GM19372 (cell line): Measurements from ENCODE around the gene AMOTL1.

Source experiments
- ATAC-seq: cut with Tn5 transposase; IDR thresholded peaks from one replicate; pipeline ENCODE4 v1.9.1; 2021; ENCODE audit warnings: mild to moderate bottlenecking, low read depth, moderate library complexity; ENCODE audit not compliant: unreplicated experiment

Gene AMOTL1

DNA sequence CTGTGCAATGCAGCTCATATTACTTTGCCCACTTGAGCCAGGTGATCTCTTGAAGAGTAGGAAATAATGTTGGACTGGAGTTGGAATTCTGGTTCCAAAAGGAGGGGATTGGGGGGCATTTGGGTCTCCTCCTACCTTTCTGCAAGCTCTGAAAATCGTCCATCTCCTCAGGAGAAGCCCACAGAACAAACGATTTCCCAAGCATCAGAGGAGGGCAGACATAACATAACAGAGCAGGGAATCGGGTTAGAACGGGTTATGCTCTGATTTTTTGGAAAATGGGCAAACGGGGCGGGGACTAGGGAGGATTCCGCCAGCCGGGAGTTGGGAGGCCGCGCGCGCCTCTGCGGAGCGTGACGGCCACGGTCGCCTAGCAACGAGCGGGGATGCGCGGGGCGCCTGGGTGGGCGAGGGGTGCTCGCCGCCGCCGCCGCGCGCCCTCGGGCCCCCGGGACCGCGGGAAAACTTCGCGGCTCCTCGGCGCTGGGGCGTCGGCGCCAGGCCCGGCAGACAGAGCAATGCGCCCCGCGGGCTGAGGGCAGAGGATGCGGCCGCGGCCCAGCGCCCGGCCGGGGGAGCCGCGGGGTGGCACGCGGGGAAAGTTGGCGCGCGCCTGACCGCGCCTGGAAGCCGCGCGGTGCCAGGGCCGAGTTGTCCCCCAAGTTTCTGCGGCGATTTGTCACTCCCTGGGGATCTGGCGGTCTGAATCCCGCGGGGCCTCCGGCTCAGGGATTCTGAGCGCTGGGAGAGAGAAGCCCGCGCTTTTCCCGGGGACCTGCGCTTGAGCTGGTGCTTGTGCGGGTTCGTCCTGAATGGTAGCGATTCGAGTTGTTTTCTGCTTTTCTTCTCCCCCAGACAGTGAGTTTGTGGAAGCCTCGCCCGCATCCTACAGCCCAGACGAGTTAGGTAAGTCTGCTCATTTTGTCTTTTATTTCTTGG is 27.8 kb upstream of the AMOTL1 start:
- no peak for ATAC-seq

DNA sequence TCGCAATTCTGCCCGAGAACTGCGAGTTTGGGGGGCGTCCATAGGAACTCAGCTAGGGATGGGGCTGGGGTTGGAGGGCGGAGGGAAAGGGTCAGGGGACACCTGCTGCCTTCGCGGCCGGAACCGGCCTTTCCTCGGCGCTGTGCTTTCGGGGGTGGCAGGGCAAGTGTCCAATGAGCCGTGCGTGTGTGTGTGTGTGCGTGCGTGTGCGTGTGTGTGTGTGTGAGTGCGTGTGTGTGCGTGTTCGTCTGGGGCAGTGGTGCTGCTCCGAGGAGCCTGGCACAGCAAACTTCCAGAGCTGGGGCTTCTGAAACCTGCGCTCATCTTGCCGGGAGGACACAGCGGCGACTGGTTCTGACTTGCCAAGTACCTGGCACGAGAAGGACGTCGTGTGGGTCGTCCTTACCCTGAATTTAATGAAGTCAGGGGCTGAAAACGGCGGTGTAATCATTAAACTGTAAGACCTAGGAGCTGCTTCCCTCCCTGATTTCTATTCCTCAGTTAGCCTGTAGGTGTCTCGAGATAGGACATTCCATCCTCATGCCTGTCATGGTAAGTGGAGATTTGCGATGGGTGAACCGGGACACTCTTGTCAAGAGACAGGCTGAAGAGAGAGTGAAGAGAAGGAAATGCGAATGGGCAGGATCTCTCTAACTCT is 27.0 kb upstream of the AMOTL1 start:
- ATAC-seq = peak; percentile 68

DNA sequence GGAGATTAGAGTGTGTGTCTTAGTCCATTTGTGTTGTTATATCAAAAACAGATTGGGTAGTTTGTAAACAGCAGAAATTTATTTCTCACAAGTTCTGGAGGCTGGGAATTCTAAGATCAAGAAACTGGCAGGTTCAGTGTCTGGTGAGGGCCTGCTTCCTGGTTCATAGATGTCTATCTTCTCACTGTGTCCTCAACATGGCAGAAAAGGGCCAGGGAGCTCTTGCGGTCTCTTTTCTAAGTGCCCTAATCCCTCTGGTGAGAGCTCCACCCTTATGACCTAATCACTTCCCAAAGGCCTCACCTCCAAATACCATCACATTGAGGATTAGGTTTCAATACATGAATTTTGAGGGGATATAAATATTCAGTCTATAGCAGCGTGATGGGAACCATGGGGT is 25.5 kb upstream of the AMOTL1 start:
- no peak for ATAC-seq

DNA sequence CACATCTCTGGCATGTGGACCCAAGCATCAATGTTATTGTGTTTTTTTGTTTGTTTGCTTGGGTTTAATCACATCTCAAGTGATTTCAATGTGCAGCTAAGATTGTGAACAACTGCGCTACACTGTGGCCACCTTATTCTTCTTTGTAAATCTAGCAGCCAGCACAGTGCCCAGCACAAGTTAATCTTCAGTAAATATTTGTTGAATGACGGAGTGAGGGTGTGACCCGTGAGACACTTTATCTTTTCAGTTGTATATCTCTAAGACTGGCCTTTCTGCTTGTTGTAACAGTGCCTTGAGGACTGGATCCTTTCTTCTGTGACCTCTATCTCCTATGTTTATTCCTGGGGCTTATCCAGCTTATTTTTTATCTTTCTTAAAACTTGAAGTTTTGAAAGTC is 21.4 kb upstream of the AMOTL1 start:
- no peak for ATAC-seq

DNA sequence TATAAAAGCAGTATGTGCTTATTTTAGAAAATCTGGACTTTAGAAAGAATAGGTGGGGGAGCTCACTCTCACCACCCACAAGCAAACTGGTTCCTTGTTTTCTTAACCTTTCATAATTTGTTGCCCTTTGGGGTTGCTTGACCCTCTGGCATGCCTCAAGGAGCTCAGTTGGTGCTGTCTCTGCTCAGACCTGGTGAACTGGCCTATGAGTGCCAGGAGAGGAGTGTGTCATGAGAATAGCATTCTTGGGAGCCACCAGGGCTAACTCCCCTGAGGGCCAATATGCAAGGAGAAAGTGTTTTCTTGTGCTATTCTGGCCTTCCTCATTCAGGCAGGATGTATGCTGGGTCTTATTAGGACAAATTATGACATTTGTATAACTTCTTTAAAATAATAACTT is 21.0 kb upstream of the AMOTL1 start:
- no peak for ATAC-seq

DNA sequence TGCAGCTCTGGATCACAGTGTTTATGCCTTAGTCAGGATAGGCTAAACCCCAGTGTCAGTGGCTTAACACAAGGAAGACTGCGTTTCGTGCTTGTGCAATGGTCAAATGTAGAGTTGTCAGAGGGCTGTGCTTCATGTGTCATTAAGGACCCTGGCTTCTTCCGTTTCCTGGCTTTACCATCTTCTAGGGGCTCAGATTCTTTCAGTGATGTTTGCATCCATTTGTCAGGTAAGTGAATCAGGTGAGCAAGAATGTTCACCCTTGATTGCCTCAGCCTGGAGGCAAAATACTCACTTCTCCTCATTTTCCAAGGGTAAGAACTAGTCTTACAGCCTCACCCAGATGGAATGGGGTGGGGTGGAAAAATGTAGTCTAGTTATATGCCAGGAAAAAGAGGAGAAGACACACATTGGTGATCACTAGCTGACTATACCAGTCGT is 20.5 kb upstream of the AMOTL1 start:
- ATAC-seq = no peak

DNA sequence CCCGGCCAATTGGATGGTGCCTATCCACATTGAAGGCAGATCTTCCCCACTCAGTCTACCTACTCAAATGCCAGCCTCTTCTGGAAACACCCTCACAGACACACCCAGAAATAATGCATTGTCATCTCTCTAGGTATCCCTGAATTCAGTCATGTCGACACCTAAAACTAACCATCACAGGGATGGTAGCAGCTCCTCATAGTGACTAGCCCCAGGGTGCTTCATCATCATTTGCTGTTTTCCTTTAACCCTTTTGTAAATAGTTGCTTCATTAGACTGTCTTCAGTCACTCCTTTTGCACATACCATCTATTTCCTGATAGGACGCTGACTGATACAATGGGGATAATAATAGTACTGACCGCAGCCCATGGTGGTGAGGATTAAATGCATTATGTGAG is 18.8 kb upstream of the AMOTL1 start:
- ATAC-seq = no peak

DNA sequence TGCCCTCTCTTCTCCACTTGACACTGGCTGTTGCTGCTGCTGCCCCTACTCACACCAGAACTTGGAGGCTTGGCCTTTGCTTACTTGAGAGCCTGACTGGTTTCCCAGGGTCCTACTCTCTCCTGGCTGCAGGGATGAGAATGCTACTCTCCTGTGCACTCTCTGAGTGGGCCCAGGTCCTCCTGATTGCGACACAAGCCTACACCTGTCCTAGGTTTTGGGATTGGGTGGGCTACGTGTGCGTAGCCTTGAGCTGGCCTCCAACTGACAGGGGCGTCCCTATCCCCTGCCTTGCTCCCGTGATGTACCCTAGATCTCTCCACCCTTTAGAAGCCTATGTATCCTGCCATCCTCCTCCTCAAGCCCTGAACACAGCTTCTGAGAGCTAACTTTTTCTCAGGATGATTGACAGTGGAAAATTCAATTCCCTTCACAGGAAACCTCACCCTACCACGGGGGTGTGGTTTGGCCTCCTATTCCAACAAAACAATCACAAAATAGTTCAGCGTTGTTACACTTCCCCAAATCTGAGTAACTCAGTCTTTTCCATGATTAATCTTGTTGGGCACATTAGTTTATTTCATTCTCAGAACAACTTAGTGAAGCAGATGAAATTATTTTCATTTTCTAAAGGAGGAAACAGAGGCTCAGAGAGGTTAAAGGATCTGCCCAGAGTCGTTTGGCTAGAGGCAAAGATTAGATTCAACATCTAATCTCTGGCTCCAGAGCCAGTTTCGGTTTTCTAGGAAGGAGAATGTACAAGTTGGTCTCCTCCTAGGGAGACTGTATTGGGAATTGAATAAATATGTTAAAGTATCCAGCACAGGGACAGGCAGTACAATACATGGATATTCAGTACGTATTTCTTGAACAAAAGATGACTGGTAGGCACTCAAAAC is 17.6 kb upstream of the AMOTL1 start:
- ATAC-seq = no peak

DNA sequence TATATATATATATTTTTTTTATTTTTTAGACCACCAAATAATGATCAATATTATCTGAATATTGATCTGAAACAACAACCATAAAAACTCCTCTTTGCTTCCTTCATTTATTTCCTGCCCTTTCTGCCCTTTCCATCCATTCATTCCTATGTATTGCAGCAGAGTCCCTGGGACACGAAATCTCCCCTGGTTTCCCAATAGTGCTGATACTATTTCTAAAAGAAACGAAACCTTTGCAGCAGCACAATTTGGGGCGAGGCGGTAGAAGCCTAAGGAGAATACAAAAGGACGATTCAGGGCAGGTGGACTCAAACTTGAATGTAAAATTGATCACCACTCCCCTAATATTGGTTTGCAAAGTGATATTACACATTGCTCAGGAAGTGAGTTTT is 16.9 kb upstream of the AMOTL1 start:
- no peak for ATAC-seq

DNA sequence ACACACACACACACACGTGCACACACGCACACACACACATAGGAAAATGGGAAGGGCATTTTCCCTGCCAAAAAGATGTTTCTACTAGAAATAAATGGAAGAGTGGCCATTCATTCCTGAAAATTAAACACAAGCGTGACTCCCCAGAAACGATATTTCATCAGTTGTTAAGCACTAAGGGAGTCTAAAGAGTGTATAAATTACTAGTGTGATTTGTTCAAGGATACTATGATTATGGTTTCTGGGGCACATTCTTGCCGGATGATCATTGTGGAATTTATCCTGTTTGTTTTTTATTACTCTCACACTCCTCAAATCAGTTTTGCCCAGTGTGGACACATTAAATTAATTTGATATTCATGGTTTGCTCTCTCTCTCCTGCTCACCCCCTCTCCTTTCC is 16.4 kb upstream of the AMOTL1 start:
- ATAC-seq = no peak

DNA sequence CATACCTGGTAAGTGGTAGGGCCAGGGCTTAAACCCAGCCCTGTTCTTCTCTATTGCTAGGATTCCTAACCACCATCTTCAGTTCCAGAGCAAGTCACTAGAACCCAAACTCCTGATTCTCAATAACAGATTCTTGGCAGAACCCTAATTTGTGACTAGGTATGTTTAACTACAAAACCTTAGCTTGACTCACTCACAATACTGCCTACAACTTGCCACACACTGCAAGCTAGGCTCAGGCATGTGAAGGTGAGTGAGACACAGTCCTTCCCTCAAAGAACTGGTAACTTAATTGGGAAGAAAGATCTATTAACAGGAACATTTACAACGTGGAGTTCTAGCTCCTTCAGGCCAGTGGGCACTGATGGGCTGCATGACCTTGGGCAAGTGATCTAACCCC is 14.5 kb upstream of the AMOTL1 start:
- ATAC-seq = no peak

DNA sequence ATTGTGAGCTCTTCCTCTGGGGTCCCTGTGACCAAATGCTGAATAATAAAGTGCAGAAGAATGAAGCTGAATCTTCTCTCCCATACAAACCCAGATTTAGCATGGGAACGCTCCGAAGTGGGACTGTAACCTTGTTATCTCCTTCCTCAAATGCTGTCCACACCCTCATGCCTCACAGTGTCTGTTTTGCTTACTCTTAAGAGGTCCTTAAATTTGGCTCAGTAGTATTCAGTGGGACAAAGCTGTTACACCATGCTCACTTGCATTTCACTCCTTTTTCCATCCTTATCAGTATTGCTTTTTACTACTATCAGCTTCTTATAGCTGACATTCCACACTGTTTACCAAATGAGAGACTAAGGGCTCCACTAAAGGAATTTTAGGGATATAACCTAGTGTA is 13.8 kb upstream of the AMOTL1 start:
- no peak for ATAC-seq

DNA sequence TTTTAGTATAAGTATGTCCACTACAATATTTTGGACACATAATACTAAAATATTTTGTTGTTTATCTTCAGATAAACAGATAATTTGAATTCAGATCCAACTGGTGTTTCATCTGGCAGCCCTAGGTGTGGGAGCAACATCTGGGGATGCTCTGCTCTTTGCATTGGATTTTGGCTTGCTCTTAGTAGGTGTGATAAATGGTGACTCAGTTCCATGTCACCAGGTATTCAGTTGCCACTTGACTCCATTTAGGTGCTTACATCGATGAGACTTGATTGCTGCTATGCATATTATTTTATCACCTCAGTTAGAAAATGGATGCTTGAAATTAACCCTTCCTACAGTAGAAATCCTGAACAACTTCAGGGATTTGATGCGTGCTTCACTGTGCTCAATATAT is 13.3 kb upstream of the AMOTL1 start:
- no peak for ATAC-seq

DNA sequence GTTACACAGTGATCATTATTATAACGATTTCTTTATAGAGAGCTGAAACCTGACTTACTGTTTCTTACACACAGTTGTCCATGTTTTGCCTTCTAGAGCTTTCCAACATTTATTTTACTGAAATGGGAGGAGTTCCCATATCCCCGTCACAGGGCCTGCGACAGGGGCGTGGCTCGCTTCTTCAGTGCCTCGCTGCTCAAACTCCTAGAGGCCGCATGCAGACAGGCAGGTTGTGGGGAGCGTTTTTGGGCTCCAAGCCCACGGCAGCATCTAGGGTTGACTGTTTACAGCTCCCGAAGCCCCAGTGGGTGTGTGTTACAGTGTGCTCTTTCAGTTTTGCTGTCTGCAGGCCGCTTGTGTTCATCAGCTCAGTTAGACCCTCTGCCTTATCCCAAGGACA is 12.7 kb upstream of the AMOTL1 start:
- ATAC-seq = no peak

DNA sequence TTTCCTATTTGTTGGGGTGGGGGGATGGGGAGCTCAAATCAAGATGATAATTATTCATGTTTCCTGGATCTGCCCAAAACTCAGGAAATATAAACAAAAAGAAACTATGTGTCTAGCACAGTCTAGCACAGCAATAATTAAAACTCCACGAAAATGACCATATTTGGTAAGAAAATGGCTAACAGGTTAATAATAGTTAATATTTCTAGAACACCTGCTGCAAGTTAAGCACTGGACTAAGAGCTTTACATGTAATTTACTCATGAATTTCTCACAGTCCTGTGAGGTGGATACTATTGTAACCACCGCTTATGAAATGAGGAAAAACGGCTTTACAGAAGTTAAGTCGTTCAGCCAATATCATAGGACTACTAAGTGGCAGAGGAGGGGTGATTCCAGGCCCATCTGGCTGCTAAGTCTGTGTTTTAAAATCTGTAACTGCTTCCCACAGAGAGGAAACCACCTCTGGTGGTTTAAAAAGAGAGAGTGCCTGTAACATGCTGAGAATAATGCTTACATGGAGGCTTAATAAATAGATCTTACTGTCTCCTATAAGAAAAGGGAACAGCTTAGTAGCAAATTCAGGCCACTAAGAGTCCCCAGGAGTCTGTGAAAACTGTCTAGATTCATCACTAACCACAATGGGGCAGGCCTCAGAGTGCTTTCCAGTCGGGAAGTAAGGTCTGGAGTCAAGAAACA is 11.0 kb upstream of the AMOTL1 start:
- ATAC-seq = no peak

DNA sequence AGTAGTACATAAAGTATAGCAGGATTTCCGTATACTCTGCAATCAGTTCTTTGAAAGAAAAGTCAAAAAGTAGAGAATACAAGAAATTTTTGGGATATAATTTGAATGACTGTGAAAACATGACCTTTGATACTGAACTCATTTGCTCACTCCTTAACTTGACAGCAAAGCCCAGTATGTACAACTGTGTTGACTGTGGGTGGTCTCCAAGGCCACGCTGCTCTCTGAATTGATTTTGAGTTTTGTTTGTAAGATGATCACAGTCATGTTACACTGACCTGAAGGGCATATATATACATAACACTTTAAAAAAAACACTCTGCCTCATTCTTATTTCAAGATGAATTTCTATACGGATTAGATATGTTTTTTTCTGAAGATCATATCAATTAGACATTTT is 9.5 kb upstream of the AMOTL1 start:
- ATAC-seq = no peak

DNA sequence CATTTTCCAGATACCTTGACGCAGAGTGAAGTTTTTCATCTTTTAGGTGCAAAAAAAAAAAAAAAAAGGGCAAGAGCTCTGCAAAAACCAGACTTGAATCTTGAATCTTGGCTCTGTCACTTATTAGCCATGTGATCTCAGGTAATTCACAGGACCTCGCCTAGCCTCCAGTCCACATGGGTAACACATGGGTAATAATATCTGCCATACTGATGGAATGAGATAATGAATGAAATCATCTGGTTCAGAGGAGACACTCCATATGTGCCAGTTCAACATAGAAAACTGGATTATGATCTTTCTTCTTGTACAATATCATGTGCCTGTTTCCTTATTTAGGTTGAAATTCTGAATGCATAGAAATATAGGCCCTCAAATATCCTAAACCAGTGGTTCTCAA is 8.6 kb upstream of the AMOTL1 start:
- no peak for ATAC-seq

DNA sequence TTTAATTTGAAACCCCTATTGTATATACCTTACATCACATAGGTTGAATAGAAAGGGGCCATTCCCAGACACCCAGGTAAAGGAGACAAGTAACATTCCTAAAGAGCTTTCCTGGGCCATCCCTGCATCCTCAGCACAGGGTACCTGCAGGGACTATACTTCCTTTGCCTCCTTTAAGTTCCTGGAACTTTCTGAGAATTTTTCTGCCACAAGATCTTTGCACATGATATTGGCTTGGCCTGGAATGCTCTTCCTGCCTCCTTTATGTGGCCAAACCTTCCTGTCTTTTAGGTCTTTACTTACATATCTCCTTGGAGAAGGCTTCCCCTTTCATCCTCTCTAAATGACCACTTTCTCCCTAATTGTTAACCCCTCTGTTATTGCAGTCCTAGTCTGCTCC is 7.9 kb upstream of the AMOTL1 start:
- ATAC-seq = no peak

DNA sequence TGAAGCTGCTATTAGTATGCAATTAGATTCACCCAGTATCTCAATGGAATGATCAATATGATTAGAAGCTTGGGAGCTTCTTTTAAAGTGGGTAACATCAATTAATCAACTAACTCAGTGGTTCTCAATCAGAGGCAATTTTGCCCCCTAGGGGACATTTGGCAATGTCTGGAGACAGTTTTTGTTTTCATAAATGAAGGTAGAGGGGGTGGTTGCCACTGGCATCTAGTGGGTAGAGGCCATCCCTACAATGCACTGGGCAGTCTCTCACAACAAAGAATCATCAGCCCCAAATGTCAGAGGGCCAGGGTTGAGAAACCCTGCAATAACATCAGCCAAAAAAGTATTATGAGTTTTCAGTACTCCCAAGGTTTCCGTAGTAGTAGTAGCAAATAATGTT is 5.9 kb upstream of the AMOTL1 start:
- no peak for ATAC-seq

DNA sequence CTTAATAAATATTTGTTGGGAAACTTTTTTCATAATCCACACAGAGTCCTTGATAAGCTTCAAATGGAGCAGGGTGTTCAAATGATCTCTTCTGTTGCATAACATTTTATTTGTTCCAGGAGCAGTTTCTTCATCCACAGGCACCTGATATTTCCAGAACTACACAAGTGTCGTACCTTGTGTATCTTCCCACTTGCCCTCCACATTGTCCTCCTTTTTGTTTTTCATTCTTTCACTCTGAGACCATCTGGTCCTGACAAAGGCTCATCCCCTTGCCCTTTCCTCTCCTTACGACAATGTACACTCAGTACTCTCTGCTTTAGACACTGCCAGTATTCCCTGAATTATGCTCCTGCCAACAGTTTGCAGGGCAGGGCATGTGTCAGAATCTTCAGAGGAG is 5.2 kb upstream of the AMOTL1 start:
- ATAC-seq = no peak
